ENCODE data around the gene DCBLD1.

DNA sequence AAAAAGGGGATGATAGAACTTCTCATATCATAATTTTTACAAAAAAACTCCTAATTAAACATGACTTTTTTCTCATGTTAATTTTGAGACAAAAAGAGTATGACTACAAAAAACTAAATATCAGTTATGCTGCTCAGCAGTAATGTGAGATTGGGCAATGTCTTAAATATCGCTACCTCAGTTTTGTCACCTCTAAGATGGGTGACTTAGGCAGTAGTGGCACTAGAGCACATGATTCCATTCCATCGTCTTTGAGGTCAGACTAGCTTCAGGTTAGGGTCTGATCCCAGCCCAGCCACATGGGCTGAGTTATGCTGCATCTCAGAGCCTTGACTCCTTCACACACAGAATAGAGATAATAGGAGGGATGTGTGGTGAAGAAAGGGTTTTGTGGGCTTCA is 11.0 kb downstream of the DCBLD1 start:
- TF ChIP-seq, protein P1, sequence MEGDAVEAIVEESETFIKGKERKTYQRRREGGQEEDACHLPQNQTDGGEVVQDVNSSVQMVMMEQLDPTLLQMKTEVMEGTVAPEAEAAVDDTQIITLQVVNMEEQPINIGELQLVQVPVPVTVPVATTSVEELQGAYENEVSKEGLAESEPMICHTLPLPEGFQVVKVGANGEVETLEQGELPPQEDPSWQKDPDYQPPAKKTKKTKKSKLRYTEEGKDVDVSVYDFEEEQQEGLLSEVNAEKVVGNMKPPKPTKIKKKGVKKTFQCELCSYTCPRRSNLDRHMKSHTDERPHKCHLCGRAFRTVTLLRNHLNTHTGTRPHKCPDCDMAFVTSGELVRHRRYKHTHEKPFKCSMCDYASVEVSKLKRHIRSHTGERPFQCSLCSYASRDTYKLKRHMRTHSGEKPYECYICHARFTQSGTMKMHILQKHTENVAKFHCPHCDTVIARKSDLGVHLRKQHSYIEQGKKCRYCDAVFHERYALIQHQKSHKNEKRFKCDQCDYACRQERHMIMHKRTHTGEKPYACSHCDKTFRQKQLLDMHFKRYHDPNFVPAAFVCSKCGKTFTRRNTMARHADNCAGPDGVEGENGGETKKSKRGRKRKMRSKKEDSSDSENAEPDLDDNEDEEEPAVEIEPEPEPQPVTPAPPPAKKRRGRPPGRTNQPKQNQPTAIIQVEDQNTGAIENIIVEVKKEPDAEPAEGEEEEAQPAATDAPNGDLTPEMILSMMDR (IDR thresholded peaks at IDR 0.05) = no peak
- no peak for TF ChIP-seq POLR2A (IDR thresholded peaks at IDR 0.05)
